PC-3 (cell line): ENCODE measurements around the gene PAX7. TPM values are rescaled to one million over a fixed set of nuclear protein-coding genes. Genes with fewer than 3 reads are reported as not detected.

ENCODE experiments used
- ATAC-seq: fragments of 200-7000 bp; cut with Tn5 transposase; 2 replicates; pipeline ENCODE4 v1.9.1; 2020; ENCODE audit warnings: mild to moderate bottlenecking, moderate library complexity
- BruUV-seq: library from RNA; stranded (reverse); fragments of 400-500 nt; replicated peaks from 2 replicates; lab custom pipeline; 2021; lab: Mats Ljungman, UMichigan
- CTCF ChIA-PET: fragments of 300-600 bp; sonication (Branson Sonifier 250); formaldehyde crosslinking; loops from one replicate; lab custom pipeline; 2022; ENCODE audit warnings: antibody characterized with exemption; lab: Charles Lee
- POLR2A ChIA-PET: fragments of 300-600 bp; sonication (Branson Sonifier 250); formaldehyde crosslinking; loops from one replicate; lab custom pipeline; 2022; ENCODE audit warnings: antibody characterized with exemption; ENCODE audit not compliant: unreplicated experiment; lab: Charles Lee
- DNase-seq: peaks from one replicate; pipeline ENCODE4 v3.0.0-alpha.2; 2015
- H2AFZ ChIP-seq: fragments of 300-600 bp; sonication (generic); 2 replicates; pipeline ENCODE4 v1.6.0; 2016; ENCODE audit warnings: antibody characterized with exemption, low read length
- H3F3A ChIP-seq: fragments of 300-600 bp; sonication (generic); one replicate; pipeline ENCODE4 v1.6.0; 2017; ENCODE audit warnings: antibody characterized with exemption, low read length, control low read depth, mild to moderate bottlenecking; ENCODE audit not compliant: unreplicated experiment
- H3K27ac ChIP-seq: fragments of 300-600 bp; sonication (generic); 2 replicates; pipeline ENCODE4 v1.5.1; 2016; ENCODE audit warnings: mild to moderate bottlenecking, low read length
- H3K27me3 ChIP-seq: fragments of 300-600 bp; sonication (generic); 2 replicates; pipeline ENCODE4 v1.6.1; 2016; ENCODE audit warnings: low read length, mixed read lengths
- H3K36me3 ChIP-seq: fragments of 300-600 bp; sonication (generic); 2 replicates; pipeline ENCODE4 v1.6.1; 2016; ENCODE audit warnings: low read depth, mixed run types, low read length, mixed read lengths
- H3K4me1 ChIP-seq: fragments of 300-600 bp; sonication (generic); 2 replicates; pipeline ENCODE4 v1.5.1; 2016; ENCODE audit warnings: low read length; ENCODE audit not compliant: insufficient read depth
- H3K4me2 ChIP-seq: fragments of 300-600 bp; sonication (generic); 2 replicates; pipeline ENCODE4 v1.6.0; 2016; ENCODE audit warnings: low read length
- H3K4me3 ChIP-seq: fragments of 300-600 bp; sonication (generic); 2 replicates; pipeline ENCODE4 v1.5.1; 2016; ENCODE audit warnings: mild to moderate bottlenecking, low read length, mixed read lengths
- H3K79me2 ChIP-seq: fragments of 300-600 bp; sonication (generic); 2 replicates; pipeline ENCODE4 v1.6.1; 2017; ENCODE audit warnings: low read length, mixed read lengths
- H3K9ac ChIP-seq: fragments of 300-600 bp; sonication (generic); 2 replicates; pipeline ENCODE4 v1.6.0; 2016; ENCODE audit warnings: mild to moderate bottlenecking, low read length
- H3K9me2 ChIP-seq: fragments of 300-600 bp; sonication (generic); replicated peaks from 2 replicates; pipeline ENCODE4 v1.6.1; 2016; ENCODE audit warnings: mixed run types, low read length, mixed read lengths
- H3K9me3 ChIP-seq: fragments of 300-600 bp; sonication (generic); 2 replicates; pipeline ENCODE4 v1.6.1; 2016; ENCODE audit warnings: low read length, mixed read lengths
- H4K20me1 ChIP-seq: fragments of 300-600 bp; sonication (generic); 2 replicates; pipeline ENCODE4 v1.6.1; 2016; ENCODE audit warnings: low read length, mixed read lengths
- EZH2 ChIP-seq: fragments of 300-600 bp; sonication (generic); IDR thresholded peaks from one replicate; pipeline ENCODE4 v1.6.1; 2017; ENCODE audit warnings: antibody characterized with exemption, mild to moderate bottlenecking, low read length; ENCODE audit not compliant: unreplicated experiment
- EZH2phosphoT487 ChIP-seq: fragments of 300-600 bp; sonication (generic); IDR thresholded peaks from 2 replicates; pipeline ENCODE4 v1.6.1; 2018; ENCODE audit warnings: mild to moderate bottlenecking, antibody characterized with exemption, low read length, borderline replicate concordance
- intact Hi-C: fragments of 100-400 bp; cut with micrococcal nuclease; formaldehyde crosslinking; loops from 2 replicates; pipeline ENCODE4 v1.9.0; 2023
- total RNA-seq: library from RNA; depleted of rRNA; stranded (reverse); fragments of >200 nt; gene quantifications from 2 replicates; pipeline ENCODE4 v1.2.3, GENCODE V29; 2014
- TF ChIP-seq, protein P1 (sequence below): fragments of 300-600 bp; sonication (generic); conservative IDR thresholded peaks from 2 replicates; pipeline ENCODE4 v1.5.1; 2017; ENCODE audit warnings: antibody characterized with exemption, low read depth, mild to moderate bottlenecking, low read length

The PAX7 gene
- total RNA-seq, 1 experiment from 2014 or later = not detected

DNA sequence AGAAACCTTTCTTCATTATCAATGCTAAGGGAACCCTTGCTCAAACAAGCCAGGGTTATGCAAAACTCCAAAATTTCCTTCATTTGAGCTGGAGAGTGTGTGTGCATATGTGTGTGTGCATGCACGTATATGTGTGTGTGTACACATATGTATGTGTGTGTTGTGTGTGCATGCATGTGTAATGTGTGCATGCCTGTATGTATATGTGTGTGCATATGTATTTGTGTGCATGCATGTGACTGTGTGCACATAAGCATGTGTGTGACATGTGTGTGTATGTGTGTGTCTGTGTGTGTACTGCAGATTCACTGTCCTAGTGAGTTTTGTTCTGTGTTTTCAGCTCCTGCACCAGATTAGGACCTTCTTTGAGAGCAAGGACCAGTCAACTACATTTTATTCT lies 28.2 kb downstream of the PAX7 start:
- DNase-seq (no peak), ATAC-seq (no peak)
- no peak overlapping the region for H2AFZ ChIP-seq
- H3K27me3 ChIP-seq = peaks cover 6% of the 10 kb centered on the region
- no peak overlapping the region for H3K27ac ChIP-seq
- ChIA-PET CTCF (no interaction called here), POLR2A (no interaction called here)
- H3K36me3 ChIP-seq = no peaks in the 10 kb centered on the region
- H3K4me2 ChIP-seq = no peak overlapping the region
- H3K9ac ChIP-seq = no peak overlapping the region
- TF ChIP-seq, protein P1, sequence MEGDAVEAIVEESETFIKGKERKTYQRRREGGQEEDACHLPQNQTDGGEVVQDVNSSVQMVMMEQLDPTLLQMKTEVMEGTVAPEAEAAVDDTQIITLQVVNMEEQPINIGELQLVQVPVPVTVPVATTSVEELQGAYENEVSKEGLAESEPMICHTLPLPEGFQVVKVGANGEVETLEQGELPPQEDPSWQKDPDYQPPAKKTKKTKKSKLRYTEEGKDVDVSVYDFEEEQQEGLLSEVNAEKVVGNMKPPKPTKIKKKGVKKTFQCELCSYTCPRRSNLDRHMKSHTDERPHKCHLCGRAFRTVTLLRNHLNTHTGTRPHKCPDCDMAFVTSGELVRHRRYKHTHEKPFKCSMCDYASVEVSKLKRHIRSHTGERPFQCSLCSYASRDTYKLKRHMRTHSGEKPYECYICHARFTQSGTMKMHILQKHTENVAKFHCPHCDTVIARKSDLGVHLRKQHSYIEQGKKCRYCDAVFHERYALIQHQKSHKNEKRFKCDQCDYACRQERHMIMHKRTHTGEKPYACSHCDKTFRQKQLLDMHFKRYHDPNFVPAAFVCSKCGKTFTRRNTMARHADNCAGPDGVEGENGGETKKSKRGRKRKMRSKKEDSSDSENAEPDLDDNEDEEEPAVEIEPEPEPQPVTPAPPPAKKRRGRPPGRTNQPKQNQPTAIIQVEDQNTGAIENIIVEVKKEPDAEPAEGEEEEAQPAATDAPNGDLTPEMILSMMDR = no peak
- TF ChIP-seq EZH2phosphoT487 = no peak
- no peak for TF ChIP-seq EZH2
- H3F3A ChIP-seq = no peaks in the 10 kb centered on the region
- no peaks in the 10 kb centered on the region for H3K79me2 ChIP-seq
- intact Hi-C loops = no loop called here
- H3K9me2 ChIP-seq = no peaks in the 10 kb centered on the region
- H4K20me1 ChIP-seq = no peaks in the 10 kb centered on the region
- H3K4me1 ChIP-seq = no peaks in the 10 kb centered on the region
- no TSS peak for BruUV-seq
- H3K9me3 ChIP-seq = no peaks in the 10 kb centered on the region
- no peak overlapping the region for H3K4me3 ChIP-seq

- H2AFZ ChIP-seq = no peak overlapping the region
- no peaks in the 10 kb centered on the region for H3K36me3 ChIP-seq
- intact Hi-C loops = no loop called here
- H3K9me3 ChIP-seq = no peaks in the 10 kb centered on the region
- H3K9me2 ChIP-seq = no peaks in the 10 kb centered on the region
- H3K27ac ChIP-seq = no peak overlapping the region
- H3K4me3 ChIP-seq = no peak overlapping the region
- H3K79me2 ChIP-seq = no peaks in the 10 kb centered on the region
- ATAC-seq = no peak
- peaks cover 22% of the 10 kb centered on the region for H3K4me1 ChIP-seq
- H3K9ac ChIP-seq = no peak overlapping the region
- no peaks in the 10 kb centered on the region for H3F3A ChIP-seq
- no peaks in the 10 kb centered on the region for H3K27me3 ChIP-seq
- no peak for DNase-seq
- BruUV-seq = no TSS peak
- ChIA-PET POLR2A (no interaction called here), CTCF (no interaction called here)
- no peak overlapping the region for H3K4me2 ChIP-seq
- no peaks in the 10 kb centered on the region for H4K20me1 ChIP-seq
- TF ChIP-seq EZH2phosphoT487 (no peak), EZH2 (no peak)
- TF ChIP-seq, protein P1 = no peak
Measured at GRCh38 chr1:18661404-18662285, 31.0 kb downstream of the PAX7 start.

- no peaks in the 10 kb centered on the region for H4K20me1 ChIP-seq
- no peak for TF ChIP-seq EZH2
- TF ChIP-seq EZH2phosphoT487 = no peak
- TF ChIP-seq, protein P1 = no peak
- no peaks in the 10 kb centered on the region for H3K36me3 ChIP-seq
- no peaks in the 10 kb centered on the region for H3K79me2 ChIP-seq
- H3K27ac ChIP-seq = no peak overlapping the region
- no peak overlapping the region for H3K4me3 ChIP-seq
- H3F3A ChIP-seq = no peaks in the 10 kb centered on the region
- ChIA-PET POLR2A (no interaction called here), CTCF (no interaction called here)
- H3K4me1 ChIP-seq = peaks cover 28% of the 10 kb centered on the region
- H3K9me2 ChIP-seq = no peaks in the 10 kb centered on the region
- no TSS peak for BruUV-seq
- ATAC-seq = no peak
- DNase-seq = no peak
- H2AFZ ChIP-seq = no peak overlapping the region
- no peaks in the 10 kb centered on the region for H3K9me3 ChIP-seq
- intact Hi-C loops = no loop called here
- no peak overlapping the region for H3K4me2 ChIP-seq
- no peaks in the 10 kb centered on the region for H3K27me3 ChIP-seq
- no peak overlapping the region for H3K9ac ChIP-seq
Measured at GRCh38 chr1:18662286-18662639, 31.6 kb downstream of the PAX7 start.
